Fibroblast of pulmonary artery (primary cell): ENCODE data around the gene UST.

Experiments
- DNase-seq: peaks from one replicate; pipeline ENCODE4 v3.0.0-alpha.2; 2010; ENCODE audit warnings: low read depth
- H3K4me3 ChIP-seq: replicated peaks from 2 replicates; pipeline ENCODE4 v1.5.1; 2011; ENCODE audit warnings: low read depth, mild to moderate bottlenecking, control low read depth, low read length, moderate library complexity
- TF ChIP-seq, protein P1 (sequence below): IDR thresholded peaks from 2 replicates; pipeline ENCODE4 v1.5.1; 2011; ENCODE audit warnings: mild to moderate bottlenecking, control low read depth, low read length, inconsistent platforms; ENCODE audit errors: missing control alignments

The UST gene

GRCh38 chr6:149078211-149078782, 331.5 kb downstream of the UST start:
- H3K4me3 ChIP-seq, result no peak overlapping the region
- TF ChIP-seq, protein P1, sequence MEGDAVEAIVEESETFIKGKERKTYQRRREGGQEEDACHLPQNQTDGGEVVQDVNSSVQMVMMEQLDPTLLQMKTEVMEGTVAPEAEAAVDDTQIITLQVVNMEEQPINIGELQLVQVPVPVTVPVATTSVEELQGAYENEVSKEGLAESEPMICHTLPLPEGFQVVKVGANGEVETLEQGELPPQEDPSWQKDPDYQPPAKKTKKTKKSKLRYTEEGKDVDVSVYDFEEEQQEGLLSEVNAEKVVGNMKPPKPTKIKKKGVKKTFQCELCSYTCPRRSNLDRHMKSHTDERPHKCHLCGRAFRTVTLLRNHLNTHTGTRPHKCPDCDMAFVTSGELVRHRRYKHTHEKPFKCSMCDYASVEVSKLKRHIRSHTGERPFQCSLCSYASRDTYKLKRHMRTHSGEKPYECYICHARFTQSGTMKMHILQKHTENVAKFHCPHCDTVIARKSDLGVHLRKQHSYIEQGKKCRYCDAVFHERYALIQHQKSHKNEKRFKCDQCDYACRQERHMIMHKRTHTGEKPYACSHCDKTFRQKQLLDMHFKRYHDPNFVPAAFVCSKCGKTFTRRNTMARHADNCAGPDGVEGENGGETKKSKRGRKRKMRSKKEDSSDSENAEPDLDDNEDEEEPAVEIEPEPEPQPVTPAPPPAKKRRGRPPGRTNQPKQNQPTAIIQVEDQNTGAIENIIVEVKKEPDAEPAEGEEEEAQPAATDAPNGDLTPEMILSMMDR, result no peak
- no peak for DNase-seq

GRCh38 chr6:149079456-149079855, 332.6 kb downstream of the UST start:
- no peak for DNase-seq
- TF ChIP-seq, protein P1, result no peak
- H3K4me3 ChIP-seq, result no peak overlapping the region

DNA sequence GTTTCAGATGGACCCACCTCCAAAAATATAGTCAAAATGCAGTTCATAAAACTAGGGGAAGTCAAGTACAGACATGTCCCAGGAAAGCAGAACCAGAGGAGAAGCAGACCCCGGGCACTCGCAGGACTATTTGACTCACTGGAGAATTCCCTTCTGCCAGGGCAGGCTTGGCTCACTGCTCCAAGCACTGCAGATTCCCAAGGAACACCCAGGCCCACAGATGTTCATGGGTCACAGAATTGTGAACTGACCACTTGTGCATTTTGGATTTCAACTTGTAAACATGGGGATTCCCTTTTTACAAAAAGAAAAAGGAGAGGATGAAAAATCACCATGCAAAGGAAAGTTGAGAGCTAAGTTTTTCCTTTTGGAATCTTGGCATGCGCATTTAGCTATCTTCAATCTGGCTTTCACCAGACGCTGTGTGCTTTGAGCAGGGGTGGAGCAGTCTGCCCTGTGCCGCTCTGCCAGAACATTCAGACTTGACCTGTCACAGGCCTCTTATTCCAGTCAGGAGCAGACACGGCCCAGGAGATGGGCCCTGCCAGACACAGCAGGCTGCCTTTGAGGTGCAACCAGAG, 333.2 kb downstream of the UST start:
- peak; percentile 34 for DNase-seq
- H3K4me3 ChIP-seq, result no peak overlapping the region
- TF ChIP-seq, protein P1, result no peak

DNA sequence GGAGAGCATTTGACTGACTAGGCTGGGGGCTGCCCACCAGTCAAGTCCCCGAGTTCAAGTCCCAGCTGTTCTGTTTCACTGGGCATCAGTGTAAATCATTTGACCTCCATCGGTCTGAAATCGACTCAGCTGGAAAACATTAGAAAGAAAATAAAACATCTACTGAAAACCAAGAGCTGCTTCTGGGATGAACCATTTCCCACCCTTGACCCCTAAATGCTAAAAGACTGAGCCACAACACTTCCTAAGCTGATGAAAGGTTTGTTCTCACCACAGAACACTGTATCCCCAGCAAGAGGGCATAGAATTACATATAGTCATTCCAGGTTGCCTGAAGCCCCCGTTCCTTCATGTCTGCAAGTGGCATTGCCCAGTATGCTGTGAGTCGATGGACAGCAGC, 333.7 kb downstream of the UST start:
- no peak for DNase-seq
- TF ChIP-seq, protein P1, result no peak
- no peak overlapping the region for H3K4me3 ChIP-seq

DNA sequence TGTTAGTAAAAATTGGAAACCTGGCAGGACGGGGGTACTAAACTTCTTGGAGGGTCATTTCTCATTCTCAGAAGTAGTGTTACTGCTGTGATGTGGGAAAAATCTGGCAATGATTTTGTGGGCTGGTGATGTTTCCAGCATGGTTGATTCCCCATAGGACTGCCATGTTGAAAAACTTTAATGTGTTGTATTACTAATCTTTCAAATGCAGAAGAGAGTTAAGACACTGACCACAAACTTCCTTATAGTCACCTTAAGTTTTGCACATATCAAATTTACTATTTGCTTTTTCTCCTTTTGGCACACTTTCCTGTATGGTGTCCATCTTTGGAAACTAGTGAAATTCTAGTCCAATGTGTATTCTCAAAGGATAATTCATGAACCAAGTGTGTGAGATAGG, 334.5 kb downstream of the UST start:
- no peak overlapping the region for H3K4me3 ChIP-seq
- no peak for DNase-seq
- TF ChIP-seq, protein P1, result no peak

GRCh38 chr6:149082320-149082719, 335.5 kb downstream of the UST start:
- DNase-seq, result peak; percentile 86
- no peak overlapping the region for H3K4me3 ChIP-seq
- TF ChIP-seq, protein P1, result peak; percentile 81

DNA sequence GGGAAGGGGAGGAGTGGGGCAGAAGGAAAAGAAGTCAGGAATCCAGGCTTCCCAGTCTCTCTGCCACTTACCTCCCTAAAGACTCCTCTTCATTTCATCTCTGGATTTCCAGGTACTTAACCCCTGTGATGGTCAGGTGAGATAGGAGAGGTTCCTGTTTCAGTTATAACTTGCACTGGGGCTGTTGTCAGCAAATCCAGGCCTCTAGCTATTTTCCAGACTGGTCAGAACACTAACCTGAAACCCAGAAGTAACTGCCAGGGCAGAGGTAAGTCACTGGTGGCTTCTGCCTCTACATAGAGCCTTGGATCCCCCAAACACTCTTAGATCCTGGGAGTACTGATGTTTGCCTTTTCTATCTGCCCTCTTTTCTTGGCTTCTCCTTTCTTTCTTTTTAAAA, 337.2 kb downstream of the UST start:
- TF ChIP-seq, protein P1, result no peak
- no peak for DNase-seq
- H3K4me3 ChIP-seq, result no peak overlapping the region
